Fibroblast of villous mesenchyme (primary cell): ENCODE results near the gene SAP30L. TPM values are rescaled to one million over a fixed set of nuclear protein-coding genes. Genes with fewer than 3 reads are reported as not detected.

Experiments
- DNase-seq: peaks from one replicate; pipeline ENCODE4 v3.0.0-alpha.2; 2010; ENCODE audit warnings: low read depth
- H3K4me3 ChIP-seq: 2 replicates; pipeline ENCODE4 v1.5.1; 2011; ENCODE audit warnings: low read depth, mild to moderate bottlenecking, low read length
- CTCF ChIP-seq: IDR thresholded peaks from 2 replicates; pipeline ENCODE4 v1.5.1; 2012; ENCODE audit warnings: low read depth, mild to moderate bottlenecking, low read length; ENCODE audit not compliant: insufficient read depth
- total RNA-seq: library from RNA; depleted of rRNA; stranded (reverse); fragments of >200 nt; gene quantifications from 2 replicates; pipeline ENCODE4 v1.2.3, GENCODE V29; 2012

The SAP30L gene
- total RNA-seq, 1 donor = 20.7 TPM

- DNase-seq = no peak
- TF ChIP-seq CTCF = no peak
- no peak overlapping the region for H3K4me3 ChIP-seq
These were observed 59.8 kb downstream of the SAP30L start for GRCh38 chr5:154505567-154505966.

GRCh38 chr5:154506049-154506715, 60.4 kb downstream of the SAP30L start:
- no peak for TF ChIP-seq CTCF
- H3K4me3 ChIP-seq = no peak overlapping the region
- DNase-seq = no peak

- no peak for DNase-seq
- TF ChIP-seq CTCF = no peak
These were observed 60.9 kb downstream of the SAP30L start for GRCh38 chr5:154506716-154507080.

GRCh38 chr5:154508114-154508513, 62.3 kb downstream of the SAP30L start:
- TF ChIP-seq CTCF = no peak
- no peak for DNase-seq

More at GRCh38 chr5:154506716-154507080, 60.9 kb downstream of the SAP30L start:
- H3K4me3 ChIP-seq = no peak overlapping the region

GRCh38 chr5:154509784-154510555, 64.2 kb downstream of the SAP30L start:
- no peak overlapping the region for H3K4me3 ChIP-seq
- DNase-seq = no peak
- TF ChIP-seq CTCF = no peak

More at GRCh38 chr5:154508114-154508513, 62.3 kb downstream of the SAP30L start:
- no peak overlapping the region for H3K4me3 ChIP-seq

Other genes starting within 250 kb of the SAP30L start
- gene HAND1, start 32.2 kb downstream of the SAP30L start, total RNA-seq = not detected in 2 replicates